ENCODE results near the gene LONRF3.
A peak's percentile ranks its signal among the peaks of the same experiment; 100 is the strongest.

LONRF3 gene

GRCh38 chrX:119003462-119003861 is 29.0 kb downstream of the LONRF3 start:
- TF ChIP-seq RARB (CRISPR knock-in tag; IDR thresholded peaks at IDR 0.05) (no peak), SNAI2 (CRISPR knock-in tag; IDR thresholded peaks at IDR 0.05) (no peak), ZC3H10 (CRISPR knock-in tag; IDR thresholded peaks at IDR 0.05) (no peak), ZNF8 (CRISPR knock-in tag; IDR thresholded peaks at IDR 0.05) (no peak), ZFP3 (CRISPR knock-in tag; IDR thresholded peaks at IDR 0.05) (no peak), ESRRG (CRISPR knock-in tag; IDR thresholded peaks at IDR 0.05) (no peak), PATZ1 (CRISPR knock-in tag; IDR thresholded peaks at IDR 0.05; ENCODE audit: borderline replicate concordance) (no peak), TCF4 (CRISPR knock-in tag; IDR thresholded peaks at IDR 0.05; ENCODE audit: borderline replicate concordance) (no peak), OSR1 (CRISPR knock-in tag; IDR thresholded peaks at IDR 0.05) (no peak), CSRNP3 (CRISPR knock-in tag; IDR thresholded peaks at IDR 0.05) (no peak), ARNTL (CRISPR knock-in tag; IDR thresholded peaks at IDR 0.05; ENCODE audit: borderline replicate concordance, low read depth) (no peak), ZNF565 (CRISPR knock-in tag; conservative IDR thresholded peaks at IDR 0.05; ENCODE audit: low read depth) (no peak), TOX (CRISPR knock-in tag; IDR thresholded peaks at IDR 0.05; ENCODE audit: borderline replicate concordance) (no peak), GLIS3 (CRISPR knock-in tag; IDR thresholded peaks at IDR 0.05) (no peak), TSHZ2 (CRISPR knock-in tag; IDR thresholded peaks at IDR 0.05) (no peak)
- no peak for ATAC-seq

GRCh38 chrX:119004920-119005524 is 30.6 kb downstream of the LONRF3 start:
- TF ChIP-seq ZFP30 (CRISPR knock-in tag; IDR thresholded peaks at IDR 0.05) = no peak
- TF ChIP-seq OSR1 (CRISPR knock-in tag; IDR thresholded peaks at IDR 0.05) = no peak
- TF ChIP-seq CSRNP3 (CRISPR knock-in tag; IDR thresholded peaks at IDR 0.05) = no peak
- TF ChIP-seq CREB5 (CRISPR knock-in tag; IDR thresholded peaks at IDR 0.05; ENCODE audit: low read depth) = no peak
- TF ChIP-seq TSHZ2 (CRISPR knock-in tag; IDR thresholded peaks at IDR 0.05) = no peak
- peak; percentile 99 for ATAC-seq
